Ovary (tissue), 9 donors: ENCODE measurements around the gene FBXO9. TPM values are rescaled to one million over a fixed set of nuclear protein-coding genes. Genes with fewer than 3 reads are reported as not detected.

Experiments
- DNase-seq, 5 donors: peaks; one replicate each; pipeline ENCODE4 v3.0.0-alpha.2; 2019 to 2020
- H3K27ac ChIP-seq, 2 donors: fragments of 200-600 bp; one replicate each; pipeline versions ENCODE4 v1.5.1 to v1.8.0; 2019 to 2022
- H3K27me3 ChIP-seq: fragments of 200-600 bp; one replicate; pipeline ENCODE4 v1.8.0; 2022
- H3K36me3 ChIP-seq: fragments of 200-600 bp; sonication (generic); one replicate; pipeline ENCODE4 v1.5.1; 2019
- H3K4me1 ChIP-seq: one replicate; pipeline ENCODE4 v1.8.1; 2013; ENCODE audit warnings: mild to moderate bottlenecking, moderate library complexity; ENCODE audit not compliant: insufficient read depth
- H3K4me3 ChIP-seq: fragments of 200-600 bp; sonication (generic); one replicate; pipeline ENCODE4 v1.5.1; 2017
- H3K9me3 ChIP-seq, 2 donors: fragments of 200-600 bp in 1 of 2; sonication (generic) in 1 of 2; one replicate each; pipeline versions ENCODE4 v1.5.1 to v1.8.1; 2013 to 2019; ENCODE audit warnings: mild to moderate bottlenecking in 1 of 2, moderate library complexity in 1 of 2
- EP300 ChIP-seq: sonication (generic); formaldehyde crosslinking; IDR thresholded peaks from one replicate; pipeline ENCODE4 v1.6.1; 2017; ENCODE audit warnings: antibody characterized with exemption
- POLR2A ChIP-seq: fragments of 450-650 bp; IDR thresholded peaks from one replicate; pipeline ENCODE4 v1.6.1; 2017; ENCODE audit warnings: antibody characterized with exemption, mild to moderate bottlenecking, moderate library complexity
- WGBS, 3 donors: extraction: QIAGEN DNeasy Blood & Tissue Kit in 1 of 3; methylation state at CpG; one replicate each; pipeline versions ENCODE4 v1.1.5 to v1.1.7; 2013 to 2017; 5-methylcytosine and 5-hydroxymethylcytosine counted together
- intact Hi-C, 4 donors: fragments of 100-400 bp; cut with DNase I; formaldehyde crosslinking; loops; one replicate each; pipeline versions ENCODE4 v1.11.0 to v1.15.1; 2022 to 2023
- polyA plus RNA-seq, 2 donors: library from polyadenylated mRNA; stranded (reverse); fragments of 200-250 nt in 1 of 2; fragments of 350-450 nt in 1 of 2; fragmentation: Illumina TruSeq in 1 of 2; extraction: RNeasy Lipid Tissue Mini Kit (QIAGEN cat#74804) in 1 of 2; gene quantifications; one replicate each; pipeline ENCODE4 v1.2.3, GENCODE V29; 2013 to 2014
- total RNA-seq, 7 donors: library from RNA; depleted of rRNA in 2 of 7; stranded (reverse); fragments of >200 nt in 2 of 7; fragmentation: NEBNext Ultra II Directional in 3 of 7; extraction: Animal tissue kit (Norgen Biotek cat#: 25700) in 3 of 7; gene quantifications; one replicate each; pipeline versions ENCODE4 v1.1.0 to v1.2.4, GENCODE V29; 2016 to 2023
- TF ChIP-seq, protein P1 (sequence below), 3 donors: fragments of 450-650 bp in 2 of 3; fragments of 200-600 bp in 1 of 3; IDR thresholded peaks; one replicate each; pipeline versions ENCODE4 v1.5.1 to v1.8.0; 2016 to 2022; ENCODE audit warnings: antibody characterized with exemption in 3 of 3, mild to moderate bottlenecking in 1 of 3
- donor health status: DM: no; HTN: no; CAD: no; lungs with moderate emphysema.
- donor health status: DM: no; HTN: no; CAD: no.
- donor health status: Bipolar disorder and iron deficiency.
- donor health status: DM: yes; HTN: yes; CAD: no.
- donor health status: DM: no; HTN: no; CAD: no.
- donor health status: DM: yes; HTN: yes; CAD: no.

Gene FBXO9
- total and polyA plus RNA-seq, 9 donors = 31.6 to 86.3 (median 71.6) TPM

- Histone ChIP-seq H3K27me3 (no peaks in the 10 kb centered on the region), H3K9me3 (no peaks in the 10 kb centered on the region), H3K4me1 (no peaks in the 10 kb centered on the region), H3K4me3 (no peak overlapping the region), H3K36me3 (no peaks in the 10 kb centered on the region), H3K27ac (no peak overlapping the region)
- TF ChIP-seq EP300 = no peak
- no peak for TF ChIP-seq POLR2A
- TF ChIP-seq, protein P1, sequence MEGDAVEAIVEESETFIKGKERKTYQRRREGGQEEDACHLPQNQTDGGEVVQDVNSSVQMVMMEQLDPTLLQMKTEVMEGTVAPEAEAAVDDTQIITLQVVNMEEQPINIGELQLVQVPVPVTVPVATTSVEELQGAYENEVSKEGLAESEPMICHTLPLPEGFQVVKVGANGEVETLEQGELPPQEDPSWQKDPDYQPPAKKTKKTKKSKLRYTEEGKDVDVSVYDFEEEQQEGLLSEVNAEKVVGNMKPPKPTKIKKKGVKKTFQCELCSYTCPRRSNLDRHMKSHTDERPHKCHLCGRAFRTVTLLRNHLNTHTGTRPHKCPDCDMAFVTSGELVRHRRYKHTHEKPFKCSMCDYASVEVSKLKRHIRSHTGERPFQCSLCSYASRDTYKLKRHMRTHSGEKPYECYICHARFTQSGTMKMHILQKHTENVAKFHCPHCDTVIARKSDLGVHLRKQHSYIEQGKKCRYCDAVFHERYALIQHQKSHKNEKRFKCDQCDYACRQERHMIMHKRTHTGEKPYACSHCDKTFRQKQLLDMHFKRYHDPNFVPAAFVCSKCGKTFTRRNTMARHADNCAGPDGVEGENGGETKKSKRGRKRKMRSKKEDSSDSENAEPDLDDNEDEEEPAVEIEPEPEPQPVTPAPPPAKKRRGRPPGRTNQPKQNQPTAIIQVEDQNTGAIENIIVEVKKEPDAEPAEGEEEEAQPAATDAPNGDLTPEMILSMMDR (IDR thresholded peaks at IDR 0.05) = no peak
- WGBS, 3 donors = 89 to 91% (median 89%) methylated on average over 3 of the region's 3 CpGs
- intact Hi-C loops = no loop called here
- DNase-seq = no peak
Measured at GRCh38 chr6:53074347-53074746, 9.1 kb downstream of the FBXO9 start.

- no peak for DNase-seq
- H3K36me3 ChIP-seq = no peaks in the 10 kb centered on the region
- no peaks in the 10 kb centered on the region for H3K9me3 ChIP-seq
- no peak overlapping the region for H3K4me3 ChIP-seq
- H3K27me3 ChIP-seq = no peaks in the 10 kb centered on the region
- WGBS, 3 donors = 96 to 98% (median 97%) methylated on average over 1 of the region's 1 CpG
- H3K27ac ChIP-seq = no peak overlapping the region
- TF ChIP-seq POLR2A (no peak), EP300 (no peak)
- TF ChIP-seq, protein P1 (IDR thresholded peaks at IDR 0.05) = no peak
- no peaks in the 10 kb centered on the region for H3K4me1 ChIP-seq
- intact Hi-C loops = no loop called here
Measured at GRCh38 chr6:53080813-53081212, 15.6 kb downstream of the FBXO9 start.

- no peak overlapping the region for H3K27ac ChIP-seq
- H3K36me3 ChIP-seq = no peaks in the 10 kb centered on the region
- H3K4me1 ChIP-seq = no peaks in the 10 kb centered on the region
- no peak overlapping the region for H3K4me3 ChIP-seq
- no peaks in the 10 kb centered on the region for H3K9me3 ChIP-seq
- intact Hi-C loops = no loop called here
- H3K27me3 ChIP-seq = no peaks in the 10 kb centered on the region
- no peak for TF ChIP-seq POLR2A
- TF ChIP-seq, protein P1 (IDR thresholded peaks at IDR 0.05) = no peak
- TF ChIP-seq EP300 = no peak
- 42 to 46% (median 45%) methylated on average over 2 of the region's 2 CpGs for WGBS, 3 donors
- DNase-seq = no peak
Measured at GRCh38 chr6:53086302-53086701, 21.1 kb downstream of the FBXO9 start.

- no peaks in the 10 kb centered on the region for H3K36me3 ChIP-seq
- no peak overlapping the region for H3K27ac ChIP-seq
- no peak for TF ChIP-seq EP300
- TF ChIP-seq, protein P1 (IDR thresholded peaks at IDR 0.05) = no peak
- no peak for TF ChIP-seq POLR2A
- no peaks in the 10 kb centered on the region for H3K27me3 ChIP-seq
- H3K4me3 ChIP-seq = no peak overlapping the region
- no peaks in the 10 kb centered on the region for H3K4me1 ChIP-seq
- intact Hi-C loops = no loop called here
- no peaks in the 10 kb centered on the region for H3K9me3 ChIP-seq
- DNase-seq = no peak
Measured at GRCh38 chr6:53089948-53090347, 24.7 kb downstream of the FBXO9 start.

DNA sequence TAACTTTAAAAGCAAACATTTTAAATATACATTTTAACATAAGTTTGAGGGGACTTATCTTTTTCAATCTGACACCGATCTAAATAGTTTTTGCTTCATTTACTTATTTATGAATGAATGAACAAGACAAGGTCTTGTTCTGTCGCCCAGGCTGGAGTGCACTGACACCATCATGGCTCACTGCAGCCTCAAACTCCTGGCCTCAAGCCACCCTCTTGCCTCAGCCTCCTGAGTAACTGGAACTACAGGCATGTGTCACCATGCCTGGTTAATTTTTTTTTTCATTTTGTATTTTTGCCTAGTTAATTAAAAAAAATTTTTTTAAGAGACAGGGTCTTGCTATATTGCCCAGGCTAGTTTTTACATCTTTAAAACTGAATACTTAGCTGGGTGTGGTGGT, 25.4 kb downstream of the FBXO9 start:
- TF ChIP-seq, protein P1 (IDR thresholded peaks at IDR 0.05) = no peak
- TF ChIP-seq EP300 (no peak), POLR2A (no peak)
- no peaks in the 10 kb centered on the region for H3K9me3 ChIP-seq
- intact Hi-C loops = no loop called here
- no peaks in the 10 kb centered on the region for H3K4me1 ChIP-seq
- H3K36me3 ChIP-seq = no peaks in the 10 kb centered on the region
- WGBS, 3 donors = 87 to 96% (median 92%) methylated on average over 2 of the region's 2 CpGs
- no peak overlapping the region for H3K27ac ChIP-seq
- H3K4me3 ChIP-seq = no peak overlapping the region
- no peak for DNase-seq
- no peaks in the 10 kb centered on the region for H3K27me3 ChIP-seq
